Smooth muscle cell (in vitro differentiated cells): Measurements from ENCODE around the gene NHP2. TPM values are rescaled to one million over a fixed set of nuclear protein-coding genes. Genes with fewer than 3 reads are reported as not detected.

Experiments used
- DNase-seq: peaks from one replicate; lab custom pipeline; 2025; ENCODE audit not compliant: unreplicated experiment; lab: John Stamatoyannopoulos, UW
- H2AFZ ChIP-seq: fragments of 200-600 bp; sonication (generic); 2 replicates; pipeline ENCODE4 v1.6.0; 2016; ENCODE audit warnings: antibody characterized with exemption, low read depth, mild to moderate bottlenecking
- H3F3A ChIP-seq: fragments of 200-600 bp; sonication (generic); 2 replicates; pipeline ENCODE4 v1.6.0; 2017; ENCODE audit warnings: antibody characterized with exemption, low read depth
- H3K27ac ChIP-seq: fragments of 200-600 bp; sonication (generic); 2 replicates; pipeline ENCODE4 v1.5.1; 2016; ENCODE audit warnings: low read depth, mild to moderate bottlenecking
- H3K27me3 ChIP-seq: fragments of 200-600 bp; sonication (generic); 2 replicates; pipeline ENCODE4 v1.6.1; 2016; ENCODE audit warnings: low read depth, mild to moderate bottlenecking
- H3K36me3 ChIP-seq: fragments of 200-600 bp; sonication (generic); 2 replicates; pipeline ENCODE4 v1.5.1; 2016; ENCODE audit warnings: low read depth
- H3K4me1 ChIP-seq: fragments of 200-600 bp; sonication (generic); 2 replicates; pipeline ENCODE4 v1.5.1; 2016; ENCODE audit warnings: low read depth
- H3K4me2 ChIP-seq: fragments of 200-600 bp; sonication (generic); 2 replicates; pipeline ENCODE4 v1.6.0; 2016; ENCODE audit warnings: mild to moderate bottlenecking
- H3K4me3 ChIP-seq: fragments of 200-600 bp; sonication (generic); 2 replicates; pipeline ENCODE4 v1.5.1; 2016; ENCODE audit warnings: mild to moderate bottlenecking
- H3K79me2 ChIP-seq: fragments of 200-600 bp; sonication (generic); 2 replicates; pipeline ENCODE4 v1.6.0; 2016; ENCODE audit warnings: low read depth, mild to moderate bottlenecking
- H3K9ac ChIP-seq: fragments of 200-600 bp; sonication (generic); 2 replicates; pipeline ENCODE4 v1.6.0; 2016; ENCODE audit warnings: low read depth
- H3K9me3 ChIP-seq: fragments of 200-600 bp; sonication (generic); replicated peaks from 2 replicates; pipeline ENCODE4 v1.5.1; 2016; ENCODE audit warnings: low read depth
- H4K20me1 ChIP-seq: fragments of 200-600 bp; sonication (generic); 2 replicates; pipeline ENCODE4 v1.6.0; 2016; ENCODE audit warnings: low read depth
- CTCF ChIP-seq: fragments of 200-600 bp; sonication (generic); IDR thresholded peaks from 2 replicates; pipeline ENCODE4 v1.5.1; 2017; ENCODE audit warnings: borderline replicate concordance, mild to moderate bottlenecking, antibody characterized with exemption; ENCODE audit not compliant: insufficient read depth, poor library complexity, severe bottlenecking
- WGBS: methylation state at CpG from one replicate; pipeline ENCODE4 v1.1.7; 2016; ENCODE audit warnings: low lambda C conversion rate; 5-methylcytosine and 5-hydroxymethylcytosine counted together
- polyA plus RNA-seq: library from polyadenylated mRNA; unstranded; fragments of >200 nt; fragmentation: Nextera tagmentation; extraction: Ambion mirVana; gene quantifications from 2 replicates; pipeline ENCODE4 v1.2.1, GENCODE V29; 2016
- total RNA-seq: library from RNA; depleted of rRNA; stranded (reverse); fragments of >200 nt; gene quantifications from 2 replicates; pipeline ENCODE4 v1.2.3, GENCODE V29; 2014

Gene NHP2
- total and polyA plus RNA-seq, 2 experiments from 2014 or later = 162 to 166 TPM

- no peaks in the 10 kb centered on the region for H3K79me2 ChIP-seq
- WGBS = 18% methylated on average over 9 of the region's 9 CpGs
- no peak overlapping the region for H3K9ac ChIP-seq
- no peak for DNase-seq
- no peak for TF ChIP-seq CTCF
- no peaks in the 10 kb centered on the region for H4K20me1 ChIP-seq
- no peaks in the 10 kb centered on the region for H3F3A ChIP-seq
- no peak overlapping the region for H3K4me2 ChIP-seq
- H3K9me3 ChIP-seq = no peaks in the 10 kb centered on the region
- no peak overlapping the region for H3K27ac ChIP-seq
- H3K4me3 ChIP-seq = no peak overlapping the region
- no peaks in the 10 kb centered on the region for H3K36me3 ChIP-seq
- H2AFZ ChIP-seq = no peak overlapping the region
- no peaks in the 10 kb centered on the region for H3K27me3 ChIP-seq
- no peaks in the 10 kb centered on the region for H3K4me1 ChIP-seq
Measured at GRCh38 chr5:178180141-178180863, 26.6 kb upstream of the NHP2 start.

- DNase-seq = no peak
- H3F3A ChIP-seq = no peaks in the 10 kb centered on the region
- no peak overlapping the region for H3K4me3 ChIP-seq
- no peak overlapping the region for H3K9ac ChIP-seq
- no peaks in the 10 kb centered on the region for H3K27me3 ChIP-seq
- TF ChIP-seq CTCF = no peak
- H3K36me3 ChIP-seq = no peaks in the 10 kb centered on the region
- no peaks in the 10 kb centered on the region for H3K79me2 ChIP-seq
- no peak overlapping the region for H3K27ac ChIP-seq
- 83% methylated on average over 8 of the region's 8 CpGs for WGBS
- H4K20me1 ChIP-seq = no peaks in the 10 kb centered on the region
- no peak overlapping the region for H2AFZ ChIP-seq
- no peaks in the 10 kb centered on the region for H3K4me1 ChIP-seq
- H3K4me2 ChIP-seq = no peak overlapping the region
- no peaks in the 10 kb centered on the region for H3K9me3 ChIP-seq
Measured at GRCh38 chr5:178177569-178177968, 23.9 kb upstream of the NHP2 start.

- no peak for TF ChIP-seq CTCF
- H3K4me2 ChIP-seq = no peak overlapping the region
- no peak overlapping the region for H3K4me3 ChIP-seq
- no peaks in the 10 kb centered on the region for H3K4me1 ChIP-seq
- H3K9me3 ChIP-seq = no peaks in the 10 kb centered on the region
- H3F3A ChIP-seq = no peaks in the 10 kb centered on the region
- H3K27ac ChIP-seq = no peak overlapping the region
- no peaks in the 10 kb centered on the region for H3K27me3 ChIP-seq
- 89% methylated on average over 6 of the region's 6 CpGs for WGBS
- no peaks in the 10 kb centered on the region for H3K36me3 ChIP-seq
- no peak overlapping the region for H3K9ac ChIP-seq
- no peaks in the 10 kb centered on the region for H4K20me1 ChIP-seq
- DNase-seq = no peak
- H3K79me2 ChIP-seq = no peaks in the 10 kb centered on the region
- H2AFZ ChIP-seq = no peak overlapping the region
Measured at GRCh38 chr5:178176791-178177190, 23.1 kb upstream of the NHP2 start.

- no peak for TF ChIP-seq CTCF
Measured at GRCh38 chr5:178174456-178174855, 20.8 kb upstream of the NHP2 start.

More at GRCh38 chr5:178174456-178174855, 20.8 kb upstream of the NHP2 start:
- Histone ChIP-seq H3K9ac (no peak overlapping the region), H3K27me3 (no peaks in the 10 kb centered on the region), H3K4me2 (no peak overlapping the region), H3K27ac (no peak overlapping the region), H3K9me3 (no peaks in the 10 kb centered on the region), H3K4me3 (no peak overlapping the region), H4K20me1 (no peaks in the 10 kb centered on the region), H3K36me3 (no peaks in the 10 kb centered on the region), H3K79me2 (no peaks in the 10 kb centered on the region), H3K4me1 (no peaks in the 10 kb centered on the region), H3F3A (no peaks in the 10 kb centered on the region), H2AFZ (no peak overlapping the region)
- DNase-seq = no peak
- 91% methylated on average over 3 of the region's 3 CpGs for WGBS
